Measurements from ENCODE around the gene SNX8.
A peak's percentile ranks its signal among the peaks of the same experiment; 100 is the strongest.

Gene SNX8

DNA sequence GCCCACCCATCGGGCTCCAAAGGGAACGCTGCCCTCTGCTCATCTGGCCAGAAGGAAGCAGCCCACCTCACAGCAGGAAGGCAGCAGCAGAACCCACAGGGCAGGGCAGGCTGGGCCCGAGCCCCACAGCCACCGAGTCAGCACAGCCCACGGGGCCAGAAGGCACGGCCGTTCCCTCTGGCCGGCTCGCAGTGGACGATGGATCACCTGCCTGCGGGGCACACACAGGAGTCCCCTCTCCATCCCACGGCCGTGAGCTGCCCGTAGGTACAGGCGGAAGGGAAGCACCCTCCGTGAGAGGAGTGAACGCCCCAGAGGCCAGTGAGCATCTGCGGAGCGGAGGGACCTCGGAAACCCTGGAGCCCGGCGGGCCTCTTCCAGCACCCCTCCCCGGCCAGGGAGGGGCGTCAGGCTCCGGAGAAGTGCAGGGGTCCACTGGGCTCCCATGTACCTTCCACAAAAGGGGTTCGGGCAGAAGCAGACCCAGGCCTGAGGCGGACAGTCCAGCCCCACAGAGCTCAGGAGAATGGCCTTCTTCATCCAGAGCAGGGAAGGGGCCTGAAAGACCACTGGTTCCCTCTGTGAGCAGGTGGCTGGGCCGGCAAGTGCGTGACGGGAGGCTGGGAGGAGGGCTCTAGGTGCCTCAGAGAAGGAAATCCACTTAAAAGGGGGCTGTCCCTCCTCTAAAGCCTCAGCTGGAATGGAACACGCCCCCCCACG is 60.6 kb downstream of the SNX8 start:
- H3K27me3 ChIP-seq (ENCODE audit: insufficient read depth, low read length) = no peaks in the 10 kb centered on the region
- peaks cover 13% of the 10 kb centered on the region for H3K4me1 ChIP-seq (ENCODE audit: control insufficient read depth, insufficient read depth, low read length, unreplicated experiment)
- no peak overlapping the region for H2AFZ ChIP-seq (ENCODE audit: low read length, unreplicated experiment)
- H3K4me3 ChIP-seq (ENCODE audit: low read depth, low read length) = no peak overlapping the region
- H3K79me2 ChIP-seq (ENCODE audit: control insufficient read depth, insufficient read depth, low read length, unreplicated experiment) = no peaks in the 10 kb centered on the region
- H3K27ac ChIP-seq (ENCODE audit: low read depth, low read length) = no peak overlapping the region
- H3K36me3 ChIP-seq (ENCODE audit: insufficient read depth, low read length) = no peaks in the 10 kb centered on the region

DNA sequence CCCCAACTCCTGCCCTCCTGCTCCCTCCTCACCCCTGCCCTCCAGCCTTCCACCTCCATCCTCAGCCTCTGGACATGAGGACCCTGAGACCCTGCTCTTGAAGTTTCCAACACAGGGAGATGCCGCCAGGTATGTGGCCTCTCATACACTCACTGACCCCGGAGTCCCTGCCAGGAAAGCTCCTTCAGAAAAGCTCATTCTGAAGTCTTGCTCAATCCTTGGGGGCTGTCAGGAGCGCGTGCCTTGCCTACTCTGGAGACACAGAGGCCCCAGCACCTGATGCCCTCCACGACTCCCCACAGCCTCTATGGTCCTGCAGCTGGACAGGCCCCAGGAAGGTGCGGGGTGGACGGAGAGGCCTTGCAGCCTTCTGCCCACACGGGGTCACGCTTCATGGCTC is 61.2 kb downstream of the SNX8 start:
- H3K4me3 ChIP-seq (ENCODE audit: low read depth, low read length) = no peak overlapping the region
- no peak overlapping the region for H2AFZ ChIP-seq (ENCODE audit: low read length, unreplicated experiment)
- H3K27ac ChIP-seq (ENCODE audit: low read depth, low read length) = no peak overlapping the region
- H3K79me2 ChIP-seq (ENCODE audit: control insufficient read depth, insufficient read depth, low read length, unreplicated experiment) = no peaks in the 10 kb centered on the region
- no peaks in the 10 kb centered on the region for H3K36me3 ChIP-seq (ENCODE audit: insufficient read depth, low read length)
- peaks cover 19% of the 10 kb centered on the region for H3K4me1 ChIP-seq (ENCODE audit: control insufficient read depth, insufficient read depth, low read length, unreplicated experiment)
- H3K27me3 ChIP-seq (ENCODE audit: insufficient read depth, low read length) = no peaks in the 10 kb centered on the region

DNA sequence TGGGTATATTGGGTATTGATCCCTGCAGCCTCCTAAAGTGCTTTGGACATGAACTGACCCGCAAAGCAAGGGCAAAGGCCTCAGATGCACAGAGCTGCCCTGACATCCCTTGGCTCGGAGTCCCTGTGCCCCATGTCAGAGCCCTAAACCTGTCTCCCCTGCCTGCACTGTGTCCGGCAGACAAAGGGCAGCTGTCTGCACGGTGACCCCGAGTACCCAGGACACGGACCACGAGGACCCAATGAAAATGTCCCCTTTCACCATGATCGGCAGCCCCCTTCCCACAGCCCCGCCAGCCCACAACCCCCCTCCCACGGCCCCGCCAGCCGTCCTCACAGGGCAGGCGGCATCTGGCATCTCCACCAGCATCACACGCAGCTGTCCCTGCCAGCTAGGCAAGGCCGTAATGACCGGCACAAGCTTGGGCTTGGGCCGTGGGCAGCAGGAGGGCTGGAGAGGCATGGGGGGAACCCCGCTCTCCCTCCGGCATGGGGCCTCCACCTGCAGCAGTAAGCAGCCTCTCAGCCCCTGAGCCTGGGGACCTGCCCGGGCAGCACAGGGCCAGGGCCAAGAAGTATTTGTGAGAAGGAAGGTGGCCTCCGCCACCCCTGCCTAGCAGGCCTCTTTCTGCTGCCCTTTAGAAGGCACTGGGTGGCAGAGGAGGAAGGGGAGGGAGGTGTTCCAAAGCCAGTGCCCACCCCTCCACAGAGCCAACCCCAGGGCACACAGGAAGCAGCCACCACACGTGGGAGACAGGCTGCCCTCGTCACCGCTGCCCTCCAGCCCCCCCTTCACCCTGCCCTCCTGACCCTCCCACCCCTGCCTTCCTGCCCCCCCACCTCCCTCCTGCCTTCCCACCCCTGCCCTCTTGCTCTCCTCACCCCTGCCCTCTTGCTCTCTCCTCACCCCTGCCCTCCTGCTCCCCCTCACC is 62.1 kb downstream of the SNX8 start:
- no peak overlapping the region for H3K27ac ChIP-seq (ENCODE audit: low read depth, low read length)
- H3K79me2 ChIP-seq (ENCODE audit: control insufficient read depth, insufficient read depth, low read length, unreplicated experiment) = no peaks in the 10 kb centered on the region
- H2AFZ ChIP-seq (ENCODE audit: low read length, unreplicated experiment) = no peak overlapping the region
- H3K36me3 ChIP-seq (ENCODE audit: insufficient read depth, low read length) = no peaks in the 10 kb centered on the region
- peaks cover 19% of the 10 kb centered on the region for H3K4me1 ChIP-seq (ENCODE audit: control insufficient read depth, insufficient read depth, low read length, unreplicated experiment)
- no peaks in the 10 kb centered on the region for H3K27me3 ChIP-seq (ENCODE audit: insufficient read depth, low read length)
- no peak overlapping the region for H3K4me3 ChIP-seq (ENCODE audit: low read depth, low read length)

DNA sequence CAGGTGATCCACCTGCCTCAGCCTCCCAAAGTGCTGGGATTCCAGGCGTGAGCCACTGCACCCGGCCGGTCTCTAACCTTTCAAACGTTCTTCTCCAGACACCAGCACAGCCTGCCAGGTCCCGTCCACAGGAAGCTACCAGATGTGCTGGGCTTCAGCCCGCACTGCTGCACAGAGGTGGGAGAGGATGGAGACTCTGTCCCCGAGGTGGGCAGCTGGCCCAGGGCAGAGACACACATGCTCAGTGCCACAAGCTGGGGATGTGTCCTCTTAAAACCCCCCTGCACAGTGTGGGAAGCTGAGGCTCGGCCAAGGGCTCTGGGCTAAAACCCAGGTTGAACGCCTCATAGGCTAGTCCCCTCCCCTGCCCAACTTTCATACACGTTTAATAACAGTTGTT is 62.9 kb downstream of the SNX8 start:
- Histone ChIP-seq H2AFZ (ENCODE audit: low read length, unreplicated experiment) (no peak overlapping the region), H3K27me3 (ENCODE audit: insufficient read depth, low read length) (no peaks in the 10 kb centered on the region), H3K27ac (ENCODE audit: low read depth, low read length) (no peak overlapping the region), H3K4me1 (ENCODE audit: control insufficient read depth, insufficient read depth, low read length, unreplicated experiment) (peaks cover 19% of the 10 kb centered on the region), H3K36me3 (ENCODE audit: insufficient read depth, low read length) (no peaks in the 10 kb centered on the region), H3K79me2 (ENCODE audit: control insufficient read depth, insufficient read depth, low read length, unreplicated experiment) (no peaks in the 10 kb centered on the region), H3K4me3 (ENCODE audit: low read depth, low read length) (no peak overlapping the region)

DNA sequence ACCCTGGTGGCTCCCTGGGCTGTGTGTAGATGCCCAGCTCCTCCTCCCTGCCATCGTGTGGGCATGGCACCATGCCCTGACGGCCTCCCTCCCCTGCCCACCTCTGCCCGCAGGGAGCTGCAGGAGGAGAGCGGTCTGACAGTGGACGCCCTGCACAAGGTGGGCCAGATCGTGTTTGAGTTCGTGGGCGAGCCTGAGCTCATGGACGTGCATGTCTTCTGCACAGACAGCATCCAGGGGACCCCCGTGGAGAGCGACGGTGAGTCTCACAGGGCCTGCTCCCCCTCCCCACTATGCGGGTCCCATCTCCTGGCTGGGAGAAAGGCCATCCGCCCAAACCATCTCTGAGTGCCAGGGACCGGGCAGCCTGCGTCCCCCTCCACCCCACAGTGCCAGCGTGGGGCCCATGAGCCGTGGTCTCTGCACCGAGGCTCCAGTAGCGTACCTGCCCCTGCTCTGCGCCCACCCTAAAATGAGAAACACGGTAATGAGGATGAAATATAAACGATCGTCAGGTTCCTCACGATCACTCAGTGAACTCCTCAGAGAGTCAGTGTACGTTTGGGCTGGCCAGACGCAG is 64.4 kb downstream of the SNX8 start:
- Histone ChIP-seq H3K27me3 (ENCODE audit: insufficient read depth, low read length) (no peaks in the 10 kb centered on the region), H3K4me1 (ENCODE audit: control insufficient read depth, insufficient read depth, low read length, unreplicated experiment) (peaks cover 19% of the 10 kb centered on the region), H3K36me3 (ENCODE audit: insufficient read depth, low read length) (no peaks in the 10 kb centered on the region), H3K4me3 (ENCODE audit: low read depth, low read length) (0 out of 2 replicates have a peak overlapping the region, but pooled peaks have one; percentile 6), H3K27ac (ENCODE audit: low read depth, low read length) (peak overlapping the region; percentile 88), H2AFZ (ENCODE audit: low read length, unreplicated experiment) (peak overlapping the region; percentile 4), H3K79me2 (ENCODE audit: control insufficient read depth, insufficient read depth, low read length, unreplicated experiment) (no peaks in the 10 kb centered on the region)

DNA sequence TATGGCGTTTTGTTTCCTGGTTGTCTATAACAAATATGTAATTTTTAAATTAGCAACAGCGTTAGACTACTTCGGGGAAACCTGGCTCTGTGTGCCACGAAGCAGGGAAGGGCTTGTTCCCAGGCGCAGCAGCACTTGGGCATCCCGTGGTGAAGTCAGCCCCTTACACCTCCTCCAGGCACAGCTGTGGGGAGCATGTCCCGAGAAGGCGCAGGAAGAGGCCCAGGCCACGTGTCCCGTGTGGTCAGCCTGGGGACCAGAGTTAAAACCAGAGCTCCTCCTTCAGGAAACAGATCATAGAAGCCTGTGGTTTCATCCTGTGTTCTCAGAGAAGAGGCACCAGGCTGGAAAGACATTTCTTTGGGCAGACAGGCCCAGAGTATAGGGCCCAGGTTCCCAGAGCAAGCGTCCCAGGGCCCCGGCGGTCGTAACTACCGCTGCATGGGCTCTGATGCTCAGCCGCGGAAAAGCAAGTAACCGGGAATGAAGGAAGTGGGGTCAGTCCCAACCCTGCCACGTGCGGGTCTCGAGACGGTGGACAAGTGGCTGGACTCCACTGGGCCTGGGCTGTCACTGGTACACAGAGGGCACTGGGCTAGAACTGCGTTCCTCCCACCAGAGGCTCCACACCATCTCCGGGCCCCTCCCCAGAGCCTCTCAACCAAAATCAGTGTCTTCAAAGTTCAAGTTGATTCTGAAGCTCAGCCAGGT is 65.1 kb downstream of the SNX8 start:
- Histone ChIP-seq H3K79me2 (ENCODE audit: control insufficient read depth, insufficient read depth, low read length, unreplicated experiment) (no peaks in the 10 kb centered on the region), H3K36me3 (ENCODE audit: insufficient read depth, low read length) (no peaks in the 10 kb centered on the region), H2AFZ (ENCODE audit: low read length, unreplicated experiment) (peak overlapping the region; percentile 4), H3K4me1 (ENCODE audit: control insufficient read depth, insufficient read depth, low read length, unreplicated experiment) (peaks cover 19% of the 10 kb centered on the region), H3K27me3 (ENCODE audit: insufficient read depth, low read length) (no peaks in the 10 kb centered on the region), H3K4me3 (ENCODE audit: low read depth, low read length) (peak overlapping the region; percentile 6; the same call in 1 of the 2 replicates), H3K27ac (ENCODE audit: low read depth, low read length) (peak overlapping the region; percentile 88)

DNA sequence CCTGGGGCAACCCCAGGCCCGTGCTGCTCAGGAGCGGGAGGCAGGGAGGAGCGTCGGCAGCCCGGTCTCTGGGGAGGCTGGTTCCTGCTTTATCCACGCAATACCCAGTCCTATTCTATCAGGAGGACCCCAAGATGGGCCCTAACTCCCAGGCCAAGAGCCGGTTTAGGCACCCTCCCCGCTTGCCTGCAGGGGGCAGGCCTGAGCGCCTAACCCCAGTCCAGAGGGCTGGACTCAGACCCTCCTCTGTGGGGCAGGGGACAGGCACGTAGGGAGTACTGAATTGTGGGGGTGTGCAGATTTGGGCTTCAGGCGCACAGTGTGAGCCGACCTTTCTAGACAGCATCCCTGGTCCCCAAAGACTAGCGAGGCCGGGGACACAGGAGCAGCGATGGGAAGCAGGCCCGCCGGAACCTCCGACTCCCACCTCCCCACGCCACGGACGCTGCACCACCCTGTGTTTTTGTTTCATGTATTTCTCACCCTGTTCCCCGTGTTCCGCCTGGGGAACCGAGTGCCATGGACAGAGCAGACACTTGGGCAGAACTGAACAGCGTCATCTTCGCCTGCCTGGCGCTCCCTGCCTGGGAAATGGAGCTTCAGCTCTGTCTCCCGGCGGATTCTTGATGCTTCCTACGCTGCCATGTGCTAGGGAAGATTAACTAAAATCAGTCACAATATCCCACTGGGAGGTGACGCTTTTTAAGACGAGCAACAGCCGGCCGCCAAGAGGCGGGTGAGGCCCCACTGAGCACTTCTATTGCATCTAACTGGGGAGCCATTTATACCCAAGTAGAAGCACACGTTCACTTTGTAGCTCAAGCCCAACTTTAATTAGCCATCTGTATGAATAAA is 66.9 kb downstream of the SNX8 start:
- Histone ChIP-seq H2AFZ (ENCODE audit: low read length, unreplicated experiment) (no peak overlapping the region), H3K79me2 (ENCODE audit: control insufficient read depth, insufficient read depth, low read length, unreplicated experiment) (no peaks in the 10 kb centered on the region), H3K27me3 (ENCODE audit: insufficient read depth, low read length) (no peaks in the 10 kb centered on the region), H3K27ac (ENCODE audit: low read depth, low read length) (no peak overlapping the region), H3K4me1 (ENCODE audit: control insufficient read depth, insufficient read depth, low read length, unreplicated experiment) (peaks cover 28% of the 10 kb centered on the region), H3K36me3 (ENCODE audit: insufficient read depth, low read length) (no peaks in the 10 kb centered on the region), H3K4me3 (ENCODE audit: low read depth, low read length) (no peak overlapping the region)

DNA sequence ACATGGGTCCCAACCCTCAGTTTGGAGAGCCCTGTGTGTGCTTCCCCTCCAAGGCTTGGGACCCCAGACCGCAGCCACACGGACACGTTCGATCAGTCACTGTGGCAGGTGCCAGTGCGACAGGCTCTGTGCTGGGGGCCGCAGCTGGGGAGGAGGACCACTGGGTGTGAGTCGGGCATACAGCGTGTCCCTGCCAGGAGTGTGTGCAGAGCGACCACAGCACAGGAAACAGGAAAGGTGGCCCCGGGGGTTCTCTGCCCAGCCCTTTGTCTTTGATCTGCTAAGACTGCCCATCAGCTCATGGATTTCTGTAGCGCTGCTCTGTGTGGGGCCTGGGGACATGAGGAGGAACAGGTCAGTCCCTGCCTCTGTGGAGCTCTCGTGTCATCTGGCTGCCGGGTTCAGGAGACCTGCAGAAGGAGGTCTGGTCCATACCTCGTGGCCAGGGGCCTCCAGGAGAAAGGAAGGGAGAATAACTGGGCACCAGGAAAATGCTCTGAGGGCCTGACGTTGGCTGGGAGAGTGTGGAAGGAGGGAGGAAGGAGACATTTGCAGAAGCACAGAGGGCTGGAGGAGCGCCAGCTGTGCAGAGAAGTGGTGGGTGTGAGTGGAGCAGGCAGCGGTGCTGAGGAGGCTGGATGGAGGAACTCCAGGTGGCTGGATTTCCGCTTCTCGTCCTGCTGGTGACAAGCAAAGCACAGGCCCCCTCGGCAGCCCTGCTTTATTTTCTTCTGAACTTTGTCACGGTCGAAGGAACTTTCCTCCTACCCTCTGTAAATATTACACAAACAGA is 68.2 kb downstream of the SNX8 start:
- Histone ChIP-seq H3K27me3 (ENCODE audit: insufficient read depth, low read length) (no peaks in the 10 kb centered on the region), H3K36me3 (ENCODE audit: insufficient read depth, low read length) (no peaks in the 10 kb centered on the region), H3K4me3 (ENCODE audit: low read depth, low read length) (no peak overlapping the region), H2AFZ (ENCODE audit: low read length, unreplicated experiment) (no peak overlapping the region), H3K4me1 (ENCODE audit: control insufficient read depth, insufficient read depth, low read length, unreplicated experiment) (peaks cover 28% of the 10 kb centered on the region), H3K79me2 (ENCODE audit: control insufficient read depth, insufficient read depth, low read length, unreplicated experiment) (peaks cover 9% of the 10 kb centered on the region), H3K27ac (ENCODE audit: low read depth, low read length) (no peak overlapping the region)

DNA sequence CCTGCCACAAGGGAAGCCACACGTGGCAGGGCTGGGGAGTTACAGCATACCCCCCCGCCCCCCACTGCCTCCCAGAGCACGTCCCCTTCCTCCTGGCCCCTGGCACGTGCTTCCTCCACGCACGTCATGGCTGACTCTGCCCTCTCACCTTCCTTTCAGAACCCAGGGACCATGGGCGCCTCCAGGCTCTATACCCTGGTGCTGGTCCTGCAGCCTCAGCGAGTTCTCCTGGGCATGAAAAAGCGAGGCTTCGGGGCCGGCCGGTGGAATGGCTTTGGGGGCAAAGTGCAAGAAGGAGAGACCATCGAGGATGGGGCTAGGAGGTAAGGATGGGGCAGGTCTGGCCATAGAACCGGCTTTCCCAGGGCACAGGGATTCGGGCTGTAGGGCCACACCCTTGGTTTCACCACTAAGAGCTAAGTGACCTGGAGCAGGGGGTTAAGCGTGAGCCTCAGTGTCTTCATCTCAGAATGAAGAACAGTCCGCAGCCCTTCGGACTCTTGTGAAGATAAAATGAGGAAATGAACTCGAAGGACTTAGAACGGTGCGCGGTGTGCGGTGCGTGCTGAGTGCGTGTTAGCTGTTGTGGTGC is 69.7 kb downstream of the SNX8 start:
- Histone ChIP-seq H3K4me1 (ENCODE audit: control insufficient read depth, insufficient read depth, low read length, unreplicated experiment) (peaks cover 21% of the 10 kb centered on the region), H3K36me3 (ENCODE audit: insufficient read depth, low read length) (no peaks in the 10 kb centered on the region)

More for the DNA sequence above, 69.7 kb downstream of the SNX8 start:
- Histone ChIP-seq H3K27ac (ENCODE audit: low read depth, low read length) (no peak overlapping the region), H3K4me3 (ENCODE audit: low read depth, low read length) (no peak overlapping the region), H3K27me3 (ENCODE audit: insufficient read depth, low read length) (no peaks in the 10 kb centered on the region), H3K79me2 (ENCODE audit: control insufficient read depth, insufficient read depth, low read length, unreplicated experiment) (peaks cover 21% of the 10 kb centered on the region), H2AFZ (ENCODE audit: low read length, unreplicated experiment) (no peak overlapping the region)
